Activated CD8-positive, alpha-beta memory T cell treated with anti-CD3 and anti-CD28 coated beads for 36 hours (primary cell): ENCODE measurements around the gene SPDYA. TPM values are rescaled to one million over a fixed set of nuclear protein-coding genes. Genes with fewer than 3 reads are reported as not detected.

Experiments
- CTCF ChIA-PET: fragments of 350-600 bp; sonication (Branson Sonifier 250); formaldehyde crosslinking; loops from one replicate; lab custom pipeline; 2021; ENCODE audit warnings: antibody characterized with exemption; lab: Charles Lee
- POLR2A ChIA-PET: fragments of 350-600 bp; sonication (Branson Sonifier 250); formaldehyde crosslinking; loops from one replicate; lab custom pipeline; 2021; ENCODE audit warnings: antibody characterized with exemption; lab: Charles Lee
- total RNA-seq, 2 experiments: library from RNA; stranded (reverse); gene quantifications; one replicate each; pipeline ENCODE4 v1.2.3, GENCODE V29; 2021

SPDYA gene
- total RNA-seq, 2 experiments from 2014 or later = 0.89 to 0.99 TPM

DNA sequence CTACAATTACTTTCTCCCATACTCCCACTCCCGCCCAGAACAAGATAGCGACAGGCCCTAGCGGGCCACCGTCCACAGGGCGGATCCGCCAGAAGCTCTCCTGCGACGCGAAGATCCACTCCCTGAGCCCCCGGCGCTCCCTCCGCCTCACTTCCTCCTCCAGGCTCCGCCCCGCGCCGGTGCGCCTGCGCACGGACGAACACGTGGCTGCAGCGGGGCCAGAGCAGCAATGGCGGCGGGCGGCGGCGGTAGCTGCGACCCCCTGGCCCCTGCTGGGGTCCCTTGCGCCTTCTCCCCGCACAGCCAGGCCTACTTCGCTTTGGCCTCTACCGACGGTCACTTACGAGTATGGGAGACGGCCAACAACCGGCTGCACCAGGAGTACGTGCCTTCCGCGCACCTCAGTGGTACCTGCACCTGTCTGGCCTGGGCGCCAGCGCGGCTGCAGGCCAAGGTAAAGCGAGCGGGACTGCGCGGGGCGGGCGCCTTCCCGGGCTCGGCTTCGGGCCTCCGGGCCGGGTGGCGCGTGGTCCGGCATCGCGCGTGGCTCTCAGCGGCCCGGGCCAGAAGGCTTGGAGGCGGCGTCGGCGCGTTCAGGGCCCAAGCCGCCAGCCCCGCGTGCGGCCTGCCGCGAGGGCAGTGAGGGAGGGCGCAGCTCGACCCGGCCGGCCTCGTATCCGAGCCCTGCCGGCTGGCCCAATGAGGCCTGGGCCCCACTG is 84.0 kb downstream of the SPDYA start, which contains the start of gene WDR43:
Gene WDR43, plus strand, starts transcription at position 198 of the 719 bp plus-strand sequence. Its CDS starts 32 bp downstream, at position 230.
- CTCF ChIA-PET = interaction anchor here (0.7 to 2.2 kb wide), 4 partner anchors 24 to 328 kb away, joined by 3 to 7 read pairs (median 5); partner anchors contain the start of gene TRMT61B
- POLR2A ChIA-PET = interaction anchor here (0.7 to 2.5 kb wide), 3 partner anchors 24 to 352 kb away, joined by 3 to 28 read pairs (median 5); partner anchors contain the start of gene TRMT61B

DNA sequence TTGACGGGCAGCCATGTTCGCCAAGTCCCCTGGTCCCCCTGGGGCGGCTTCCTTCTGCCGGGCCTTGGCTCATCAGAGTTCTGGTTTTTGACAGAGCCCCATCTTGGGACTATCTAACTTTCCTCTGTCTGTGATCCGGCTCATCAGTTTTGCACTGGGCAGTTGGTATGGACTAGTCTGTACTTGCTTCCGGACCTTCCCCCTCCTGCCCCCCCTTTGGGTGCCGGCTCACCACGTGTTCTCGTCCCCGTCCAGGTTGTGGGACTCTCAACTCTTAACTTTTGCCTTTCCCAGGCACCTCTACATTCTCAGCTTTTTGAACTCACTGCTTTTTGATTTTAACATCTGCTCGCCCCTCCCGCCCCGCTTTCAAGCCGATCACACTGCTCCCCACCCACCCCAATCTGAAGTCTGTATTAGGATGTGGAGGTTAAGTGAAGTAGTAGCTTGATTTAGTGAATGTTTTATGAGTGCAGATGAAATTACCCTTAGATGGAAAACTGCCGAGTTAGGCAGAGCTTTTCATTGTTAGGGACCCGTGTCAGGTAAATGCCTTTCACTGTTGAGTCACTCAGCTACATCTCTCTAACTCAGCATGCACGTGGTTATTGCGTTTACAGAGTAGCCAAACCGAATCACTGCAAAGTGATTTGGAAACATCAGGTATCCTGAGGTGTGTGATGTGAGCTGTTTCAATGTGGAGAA is 84.7 kb downstream of the SPDYA start:
- ChIA-PET CTCF (interaction anchor here (0.8 to 2.2 kb wide), 3 partner anchors 25 to 27 kb away, joined by 3 to 7 read pairs (median 6); partner anchors contain the start of gene TRMT61B), POLR2A (interaction anchor here (0.7 to 2.5 kb wide), 4 partner anchors 25 to 144 kb away, joined by 3 to 28 read pairs (median 6); partner anchors contain the start of genes PPP1CB and TRMT61B)

DNA sequence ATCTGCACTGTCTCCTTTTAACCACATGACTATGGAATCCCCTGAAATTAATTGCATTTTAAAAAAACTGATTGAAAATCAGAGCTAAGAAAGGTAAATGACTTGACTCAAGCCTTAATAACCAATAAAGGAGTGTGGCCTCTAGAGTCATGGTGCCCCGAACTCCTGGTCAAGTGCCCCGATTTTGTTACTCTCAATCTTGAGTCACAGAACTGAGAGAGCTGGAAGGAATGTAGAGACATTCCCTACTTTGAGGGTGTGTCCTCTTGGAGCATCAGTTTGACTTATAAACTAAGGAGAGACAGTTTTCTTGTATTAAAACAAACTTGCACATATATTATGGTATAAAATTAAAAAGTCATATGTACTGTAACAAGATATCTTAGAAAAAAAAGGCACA is 86.3 kb downstream of the SPDYA start:
- CTCF ChIA-PET = no interaction called here
- POLR2A ChIA-PET = interaction anchor here (0.7 to 1.5 kb wide), 4 partner anchors 8 to 145 kb away, joined by 3 to 5 read pairs (median 4); partner anchors contain the start of genes PPP1CB and TRMT61B

DNA sequence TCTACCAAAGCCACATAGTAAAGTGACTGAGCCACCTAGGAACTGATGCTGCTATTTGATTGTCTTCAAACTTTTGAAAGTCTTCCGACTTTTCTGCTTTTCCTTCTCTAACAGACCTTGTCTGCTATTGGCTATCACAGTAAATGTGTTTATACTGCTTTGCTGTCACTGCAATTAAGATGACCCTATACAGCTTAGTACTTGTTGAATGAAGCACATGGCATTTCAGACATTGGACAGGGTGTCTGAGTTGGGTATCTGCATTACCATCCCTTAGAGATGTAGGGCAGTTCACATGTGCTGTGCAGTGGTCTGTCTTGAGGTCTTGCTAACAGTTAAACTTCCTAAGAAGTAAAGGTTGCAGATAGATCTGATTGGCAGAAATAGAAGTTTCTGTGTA is 87.4 kb downstream of the SPDYA start:
- POLR2A ChIA-PET = no interaction called here
- CTCF ChIA-PET = no interaction called here

Other genes with a start within 250 kb of the SPDYA start
- gene PPP1CB, start 59.0 kb upstream of the SPDYA start, total RNA-seq = 100 to 1,000 TPM; 225 to 241 TPM
- 10 to 100 TPM; 19.0 to 19.6 TPM for gene TRMT61B, start 59.5 kb downstream of the SPDYA start, total RNA-seq
- gene WDR43, start 83.8 kb downstream of the SPDYA start, total RNA-seq = 100 to 1,000 TPM; 175 to 178 TPM
- gene TOGARAM2, start 170.5 kb downstream of the SPDYA start, total RNA-seq = 1 to 10 TPM; 5.7 to 6.4 TPM